ENCODE measurements around the gene CTNNA2. TPM values are rescaled to one million over a fixed set of nuclear protein-coding genes. Genes with fewer than 3 reads are reported as not detected.

The CTNNA2 gene
- total RNA-seq, 4 donors from 2014 or later: 0.19 TPM; not detected in 3

DNA sequence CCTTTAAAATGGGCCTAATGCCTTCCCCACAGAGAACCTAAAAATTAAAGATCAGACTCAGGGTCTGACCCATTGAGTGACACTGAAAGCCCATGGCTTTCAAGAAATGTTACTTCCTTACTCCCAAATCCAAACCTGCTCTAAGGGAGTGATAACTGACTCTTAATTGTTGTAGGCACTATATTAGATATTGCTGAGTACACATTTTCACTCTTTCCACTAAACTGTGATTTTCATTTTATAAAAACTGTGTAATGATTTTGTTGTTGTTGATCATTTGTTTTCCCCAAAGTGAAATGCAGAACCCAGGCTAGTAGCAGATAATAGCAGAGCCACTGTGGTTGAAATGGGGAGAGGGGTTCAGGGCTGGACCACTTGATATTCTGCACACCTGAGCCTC, 704.6 kb downstream of the CTNNA2 start:
- DNase-seq (ENCODE audit: low spot score) (no peak), ATAC-seq (ENCODE audit: low FRiP score) (no peak)
- TF ChIP-seq, protein P1, sequence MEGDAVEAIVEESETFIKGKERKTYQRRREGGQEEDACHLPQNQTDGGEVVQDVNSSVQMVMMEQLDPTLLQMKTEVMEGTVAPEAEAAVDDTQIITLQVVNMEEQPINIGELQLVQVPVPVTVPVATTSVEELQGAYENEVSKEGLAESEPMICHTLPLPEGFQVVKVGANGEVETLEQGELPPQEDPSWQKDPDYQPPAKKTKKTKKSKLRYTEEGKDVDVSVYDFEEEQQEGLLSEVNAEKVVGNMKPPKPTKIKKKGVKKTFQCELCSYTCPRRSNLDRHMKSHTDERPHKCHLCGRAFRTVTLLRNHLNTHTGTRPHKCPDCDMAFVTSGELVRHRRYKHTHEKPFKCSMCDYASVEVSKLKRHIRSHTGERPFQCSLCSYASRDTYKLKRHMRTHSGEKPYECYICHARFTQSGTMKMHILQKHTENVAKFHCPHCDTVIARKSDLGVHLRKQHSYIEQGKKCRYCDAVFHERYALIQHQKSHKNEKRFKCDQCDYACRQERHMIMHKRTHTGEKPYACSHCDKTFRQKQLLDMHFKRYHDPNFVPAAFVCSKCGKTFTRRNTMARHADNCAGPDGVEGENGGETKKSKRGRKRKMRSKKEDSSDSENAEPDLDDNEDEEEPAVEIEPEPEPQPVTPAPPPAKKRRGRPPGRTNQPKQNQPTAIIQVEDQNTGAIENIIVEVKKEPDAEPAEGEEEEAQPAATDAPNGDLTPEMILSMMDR (IDR thresholded peaks at IDR 0.05): no peak

DNA sequence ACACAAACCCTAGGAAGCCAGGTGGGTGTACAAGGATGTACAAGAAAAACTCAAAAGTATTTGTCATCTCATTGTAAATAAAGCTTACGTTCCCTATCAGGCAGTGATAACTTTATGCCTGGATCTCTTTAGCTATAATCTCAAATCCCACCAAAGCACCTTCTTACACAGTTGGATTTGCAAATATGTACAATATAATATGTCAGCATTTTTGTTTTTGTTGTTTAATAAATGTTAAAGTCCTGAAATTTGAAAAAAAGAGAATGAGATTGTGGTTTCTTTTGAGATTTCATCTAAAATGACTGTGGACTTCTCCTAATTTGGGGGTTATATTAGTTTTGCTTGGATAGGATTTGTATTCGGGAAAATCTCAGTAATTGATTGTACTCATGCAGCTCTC, 709.8 kb downstream of the CTNNA2 start:
- ATAC-seq (ENCODE audit: low FRiP score) (no peak), DNase-seq (ENCODE audit: low spot score) (no peak)
- TF ChIP-seq, protein P1 (IDR thresholded peaks at IDR 0.05): no peak

DNA sequence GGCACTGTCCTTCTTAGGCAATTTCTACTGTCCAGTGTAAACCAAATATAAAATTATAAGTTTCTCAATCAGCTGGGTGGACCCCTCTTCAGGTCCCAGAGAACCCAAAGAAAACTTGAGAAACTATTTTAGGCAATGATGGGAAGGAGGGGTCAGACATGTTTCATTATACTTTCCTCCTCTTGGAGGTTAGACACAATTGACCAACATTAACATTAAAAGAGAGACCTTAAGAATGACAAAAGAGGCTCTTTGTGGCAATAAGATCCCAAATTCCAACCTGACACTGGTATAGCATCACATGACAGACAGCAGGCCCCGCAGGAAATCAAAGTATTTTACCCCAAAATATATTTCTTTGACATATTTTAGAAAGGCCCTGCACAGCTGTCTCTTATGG, 718.6 kb downstream of the CTNNA2 start:
- TF ChIP-seq, protein P1 (IDR thresholded peaks at IDR 0.05): no peak
- DNase-seq (ENCODE audit: low spot score) (no peak), ATAC-seq (ENCODE audit: low FRiP score) (no peak)

DNA sequence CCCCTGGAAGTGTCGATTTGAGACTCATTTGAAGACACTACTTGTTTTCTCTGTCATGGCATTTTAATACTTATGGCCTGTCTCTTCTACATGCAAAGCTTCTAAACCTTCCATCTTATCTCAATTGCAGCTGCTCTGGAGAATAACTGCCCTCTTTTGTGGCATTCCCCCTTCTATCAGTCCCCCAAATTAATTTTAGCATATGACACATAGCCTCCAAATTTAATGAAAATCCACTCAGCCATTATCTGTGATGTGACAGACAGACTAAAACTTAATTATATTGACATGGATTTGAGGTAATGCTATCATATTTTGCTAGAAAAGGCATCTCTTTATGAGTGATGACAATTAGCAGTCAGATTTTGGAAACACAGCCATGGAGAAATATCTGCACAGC, 720.5 kb downstream of the CTNNA2 start:
- no peak for ATAC-seq (ENCODE audit: low FRiP score)
- TF ChIP-seq, protein P1 (IDR thresholded peaks at IDR 0.05): no peak
- no peak for DNase-seq (ENCODE audit: low spot score)

DNA sequence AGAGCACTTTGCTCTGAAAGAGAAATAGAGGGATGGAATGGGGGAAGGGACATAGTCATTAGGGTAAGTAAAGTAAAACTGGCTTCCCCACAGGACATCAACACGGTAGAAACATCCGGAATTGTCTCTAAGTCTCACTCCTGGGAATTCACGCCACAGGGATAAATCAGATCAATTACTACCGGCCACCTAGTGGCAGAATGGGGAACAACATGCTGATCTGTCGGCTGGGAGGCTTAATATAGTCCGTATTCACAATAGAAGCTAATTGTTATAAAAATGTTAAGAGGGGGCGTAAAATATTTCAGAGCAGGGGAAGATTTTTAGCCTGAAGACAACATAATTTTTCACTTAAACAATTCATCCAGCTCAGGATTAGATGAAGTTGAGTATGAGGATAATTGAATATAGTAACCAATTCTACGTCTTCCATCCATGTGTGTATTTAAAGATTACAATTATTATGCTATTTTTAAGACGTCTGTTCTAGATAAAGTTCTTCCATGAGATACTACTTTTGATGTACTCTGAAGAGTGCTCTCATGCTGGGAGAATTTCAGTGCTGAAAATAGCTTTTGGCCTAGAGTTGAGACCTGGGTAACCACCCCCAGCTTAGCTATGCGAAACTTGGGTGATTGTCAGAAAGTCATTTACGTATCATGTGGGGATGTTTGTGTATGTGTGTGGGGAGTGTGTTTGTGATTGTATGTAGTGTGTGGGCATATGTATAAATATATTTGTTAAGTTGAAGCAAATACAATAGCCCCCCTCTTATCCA, 726.0 kb downstream of the CTNNA2 start:
- no peak for ATAC-seq (ENCODE audit: low FRiP score)
- TF ChIP-seq, protein P1 (IDR thresholded peaks at IDR 0.05): no peak
- peak; percentile 44 for DNase-seq (ENCODE audit: low spot score)

DNA sequence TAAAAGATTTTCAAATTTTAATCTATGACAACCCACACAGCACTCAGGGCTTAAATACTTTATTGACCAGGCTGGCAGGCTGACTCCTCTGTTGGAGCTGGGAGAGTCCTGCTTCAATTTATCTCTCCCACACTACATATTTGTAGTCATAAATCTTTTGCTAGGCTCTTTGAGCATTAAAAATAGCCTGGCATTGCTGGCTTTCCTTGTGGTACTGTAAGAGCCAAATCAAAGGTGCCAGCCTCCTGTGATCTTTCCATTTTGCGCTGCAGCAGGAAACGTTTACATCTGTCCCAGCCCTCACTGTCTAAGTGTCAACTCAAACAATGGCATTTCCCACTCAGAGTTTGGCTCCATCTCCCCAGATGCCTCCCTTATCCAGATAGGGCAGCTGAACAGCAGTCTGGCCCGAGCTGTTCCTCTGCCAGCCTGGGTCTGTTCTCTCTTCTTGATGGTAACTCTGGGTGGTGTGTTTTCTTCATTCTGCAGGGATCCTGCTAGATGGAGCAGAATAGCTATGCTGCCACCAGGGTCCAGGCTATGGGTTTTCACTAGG, 729.6 kb downstream of the CTNNA2 start:
- TF ChIP-seq, protein P1 (IDR thresholded peaks at IDR 0.05): no peak
- DNase-seq (ENCODE audit: low spot score) (no peak), ATAC-seq (ENCODE audit: low FRiP score) (no peak)

Measured in omental fat pad (tissue), 4 donors.